Stimulated activated CD8-positive, alpha-beta memory T cell treated with anti-CD3 and anti-CD28 coated beads, Interleukin-12 subunit alpha, Interleukin-12 subunit beta, amount 100 ng/mL, for 4 hours (primary cell): ENCODE measurements around the gene FBXL16.
"Not testable (repeated sequence)": the region's sequence is repeated elsewhere in the genome, so short reads cannot be mapped to it uniquely, and the experiment has no call there.

Experiments
- DNase-seq: peaks from one replicate; pipeline ENCODE4 v3.0.0-alpha.2; 2020; ENCODE audit warnings: low read depth

Gene FBXL16

GRCh38 chr16:722835-723633, 17.4 kb upstream of the FBXL16 start:
- DNase-seq = no peak

- no peak for DNase-seq
These were observed 16.4 kb upstream of the FBXL16 start for GRCh38 chr16:721765-722540.

- DNase-seq = peak; percentile 67
These were observed 15.6 kb upstream of the FBXL16 start, which contains the start of gene ANTKMT for GRCh38 chr16:720990-721764. TSS of gene ANTKMT (plus strand) at chr16:721146. CDS start at chr16:721275, 129 bp downstream.

GRCh38 chr16:720447-720989, 14.9 kb upstream of the FBXL16 start:
- DNase-seq = no peak

- DNase-seq = no peak
These were observed 14.3 kb upstream of the FBXL16 start for GRCh38 chr16:719815-720446.

GRCh38 chr16:718922-719321, 13.3 kb upstream of the FBXL16 start:
- no peak for DNase-seq

- DNase-seq = no peak
These were observed 12.8 kb upstream of the FBXL16 start for GRCh38 chr16:718389-718788.

GRCh38 chr16:717450-718245, 12.0 kb upstream of the FBXL16 start:
- DNase-seq = no peak

- no peak for DNase-seq
These were observed 11.2 kb upstream of the FBXL16 start for GRCh38 chr16:716768-717325.

- DNase-seq = no peak
These were observed 10.6 kb upstream of the FBXL16 start for GRCh38 chr16:716200-716568.

GRCh38 chr16:715477-716199, 10.0 kb upstream of the FBXL16 start:
- DNase-seq = no peak

GRCh38 chr16:714558-715476, 9.2 kb upstream of the FBXL16 start, which contains the start of gene METRN:
TSS of gene METRN (plus strand) at chr16:715118. CDS start at chr16:715290, 172 bp downstream.
- DNase-seq = peak; percentile 83

GRCh38 chr16:714079-714478, 8.5 kb upstream of the FBXL16 start:
- DNase-seq = no peak

- DNase-seq = not testable (repeated sequence)
These were observed 7.2 kb upstream of the FBXL16 start for GRCh38 chr16:712740-713250.

- peak; percentile 69 for DNase-seq
These were observed 6.1 kb upstream of the FBXL16 start for GRCh38 chr16:711548-712320.

- DNase-seq = no peak
These were observed 5.5 kb upstream of the FBXL16 start for GRCh38 chr16:711084-711483.

GRCh38 chr16:710500-711075, 5.0 kb upstream of the FBXL16 start:
- no peak for DNase-seq
